Measurements from ENCODE around the gene IGF2BP2. TPM values are rescaled to one million over a fixed set of nuclear protein-coding genes. Genes with fewer than 3 reads are reported as not detected.

IGF2BP2 gene
- total and polyA plus RNA-seq, 2 of the 8 experiments (the other 6 are each of a cell fraction or from before 2014, with no cell fraction given), result 7.4 to 121 TPM

DNA sequence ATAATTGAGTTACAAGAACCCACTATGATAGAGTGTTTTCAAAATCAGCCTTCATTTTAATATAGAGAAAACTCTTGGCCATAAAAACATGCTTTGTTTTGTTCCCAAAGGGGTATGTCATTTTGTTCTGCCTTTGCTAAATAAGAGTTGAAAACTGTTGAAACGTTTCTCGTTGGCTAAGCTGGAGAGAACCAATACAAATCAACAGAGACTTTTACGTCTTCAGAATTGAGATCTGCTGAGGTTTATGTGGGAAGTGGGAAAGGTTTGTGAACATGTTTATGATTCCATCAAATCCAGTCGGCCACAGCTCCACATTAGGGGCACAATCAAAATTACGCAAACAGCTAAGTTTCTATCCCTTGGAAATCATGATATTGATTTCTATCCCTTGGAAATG is 102.0 kb downstream of the IGF2BP2 start (continued):
- no peak for TF ChIP-seq NRF1 (IDR thresholded peaks at IDR 0.05; ENCODE audit: low read depth, low read length)
- TF ChIP-seq, protein P1, sequence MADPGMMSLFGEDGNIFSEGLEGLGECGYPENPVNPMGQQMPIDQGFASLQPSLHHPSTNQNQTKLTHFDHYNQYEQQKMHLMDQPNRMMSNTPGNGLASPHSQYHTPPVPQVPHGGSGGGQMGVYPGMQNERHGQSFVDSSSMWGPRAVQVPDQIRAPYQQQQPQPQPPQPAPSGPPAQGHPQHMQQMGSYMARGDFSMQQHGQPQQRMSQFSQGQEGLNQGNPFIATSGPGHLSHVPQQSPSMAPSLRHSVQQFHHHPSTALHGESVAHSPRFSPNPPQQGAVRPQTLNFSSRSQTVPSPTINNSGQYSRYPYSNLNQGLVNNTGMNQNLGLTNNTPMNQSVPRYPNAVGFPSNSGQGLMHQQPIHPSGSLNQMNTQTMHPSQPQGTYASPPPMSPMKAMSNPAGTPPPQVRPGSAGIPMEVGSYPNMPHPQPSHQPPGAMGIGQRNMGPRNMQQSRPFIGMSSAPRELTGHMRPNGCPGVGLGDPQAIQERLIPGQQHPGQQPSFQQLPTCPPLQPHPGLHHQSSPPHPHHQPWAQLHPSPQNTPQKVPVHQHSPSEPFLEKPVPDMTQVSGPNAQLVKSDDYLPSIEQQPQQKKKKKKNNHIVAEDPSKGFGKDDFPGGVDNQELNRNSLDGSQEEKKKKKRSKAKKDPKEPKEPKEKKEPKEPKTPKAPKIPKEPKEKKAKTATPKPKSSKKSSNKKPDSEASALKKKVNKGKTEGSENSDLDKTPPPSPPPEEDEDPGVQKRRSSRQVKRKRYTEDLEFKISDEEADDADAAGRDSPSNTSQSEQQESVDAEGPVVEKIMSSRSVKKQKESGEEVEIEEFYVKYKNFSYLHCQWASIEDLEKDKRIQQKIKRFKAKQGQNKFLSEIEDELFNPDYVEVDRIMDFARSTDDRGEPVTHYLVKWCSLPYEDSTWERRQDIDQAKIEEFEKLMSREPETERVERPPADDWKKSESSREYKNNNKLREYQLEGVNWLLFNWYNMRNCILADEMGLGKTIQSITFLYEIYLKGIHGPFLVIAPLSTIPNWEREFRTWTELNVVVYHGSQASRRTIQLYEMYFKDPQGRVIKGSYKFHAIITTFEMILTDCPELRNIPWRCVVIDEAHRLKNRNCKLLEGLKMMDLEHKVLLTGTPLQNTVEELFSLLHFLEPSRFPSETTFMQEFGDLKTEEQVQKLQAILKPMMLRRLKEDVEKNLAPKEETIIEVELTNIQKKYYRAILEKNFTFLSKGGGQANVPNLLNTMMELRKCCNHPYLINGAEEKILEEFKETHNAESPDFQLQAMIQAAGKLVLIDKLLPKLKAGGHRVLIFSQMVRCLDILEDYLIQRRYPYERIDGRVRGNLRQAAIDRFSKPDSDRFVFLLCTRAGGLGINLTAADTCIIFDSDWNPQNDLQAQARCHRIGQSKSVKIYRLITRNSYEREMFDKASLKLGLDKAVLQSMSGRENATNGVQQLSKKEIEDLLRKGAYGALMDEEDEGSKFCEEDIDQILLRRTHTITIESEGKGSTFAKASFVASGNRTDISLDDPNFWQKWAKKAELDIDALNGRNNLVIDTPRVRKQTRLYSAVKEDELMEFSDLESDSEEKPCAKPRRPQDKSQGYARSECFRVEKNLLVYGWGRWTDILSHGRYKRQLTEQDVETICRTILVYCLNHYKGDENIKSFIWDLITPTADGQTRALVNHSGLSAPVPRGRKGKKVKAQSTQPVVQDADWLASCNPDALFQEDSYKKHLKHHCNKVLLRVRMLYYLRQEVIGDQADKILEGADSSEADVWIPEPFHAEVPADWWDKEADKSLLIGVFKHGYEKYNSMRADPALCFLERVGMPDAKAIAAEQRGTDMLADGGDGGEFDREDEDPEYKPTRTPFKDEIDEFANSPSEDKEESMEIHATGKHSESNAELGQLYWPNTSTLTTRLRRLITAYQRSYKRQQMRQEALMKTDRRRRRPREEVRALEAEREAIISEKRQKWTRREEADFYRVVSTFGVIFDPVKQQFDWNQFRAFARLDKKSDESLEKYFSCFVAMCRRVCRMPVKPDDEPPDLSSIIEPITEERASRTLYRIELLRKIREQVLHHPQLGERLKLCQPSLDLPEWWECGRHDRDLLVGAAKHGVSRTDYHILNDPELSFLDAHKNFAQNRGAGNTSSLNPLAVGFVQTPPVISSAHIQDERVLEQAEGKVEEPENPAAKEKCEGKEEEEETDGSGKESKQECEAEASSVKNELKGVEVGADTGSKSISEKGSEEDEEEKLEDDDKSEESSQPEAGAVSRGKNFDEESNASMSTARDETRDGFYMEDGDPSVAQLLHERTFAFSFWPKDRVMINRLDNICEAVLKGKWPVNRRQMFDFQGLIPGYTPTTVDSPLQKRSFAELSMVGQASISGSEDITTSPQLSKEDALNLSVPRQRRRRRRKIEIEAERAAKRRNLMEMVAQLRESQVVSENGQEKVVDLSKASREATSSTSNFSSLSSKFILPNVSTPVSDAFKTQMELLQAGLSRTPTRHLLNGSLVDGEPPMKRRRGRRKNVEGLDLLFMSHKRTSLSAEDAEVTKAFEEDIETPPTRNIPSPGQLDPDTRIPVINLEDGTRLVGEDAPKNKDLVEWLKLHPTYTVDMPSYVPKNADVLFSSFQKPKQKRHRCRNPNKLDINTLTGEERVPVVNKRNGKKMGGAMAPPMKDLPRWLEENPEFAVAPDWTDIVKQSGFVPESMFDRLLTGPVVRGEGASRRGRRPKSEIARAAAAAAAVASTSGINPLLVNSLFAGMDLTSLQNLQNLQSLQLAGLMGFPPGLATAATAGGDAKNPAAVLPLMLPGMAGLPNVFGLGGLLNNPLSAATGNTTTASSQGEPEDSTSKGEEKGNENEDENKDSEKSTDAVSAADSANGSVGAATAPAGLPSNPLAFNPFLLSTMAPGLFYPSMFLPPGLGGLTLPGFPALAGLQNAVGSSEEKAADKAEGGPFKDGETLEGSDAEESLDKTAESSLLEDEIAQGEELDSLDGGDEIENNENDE (IDR thresholded peaks at IDR 0.05; ENCODE audit: insufficient replicate concordance, low read length), result no peak
- no peak for TF ChIP-seq CEBPB (IDR thresholded peaks at IDR 0.05; ENCODE audit: low read depth, low read length)
- TF ChIP-seq HDAC6 (IDR thresholded peaks at IDR 0.05; ENCODE audit: low read depth, low read length), result no peak
- TF ChIP-seq POU5F1 (IDR thresholded peaks at IDR 0.05; ENCODE audit: low read depth, low read length), result no peak

Data from H1 (cell line).